Measurements from ENCODE around the gene CARHSP1.
A peak's percentile ranks its signal among the peaks of the same experiment; 100 is the strongest.
"Not testable (repeated sequence)": the region's sequence is repeated elsewhere in the genome, so short reads cannot be mapped to it uniquely, and the experiment has no call there.

The CARHSP1 gene

GRCh38 chr16:8868416-8869211 is at the start of gene CARHSP1:
Gene CARHSP1, minus strand, starts transcription at chr16:8869006. Its CDS starts 9,678 bp downstream, at chr16:8859328.
- DNase-seq (ENCODE audit: low read depth), result peak; percentile 97
- Histone ChIP-seq H3K27me3 (replicated peaks; ENCODE audit: control insufficient read depth, insufficient read depth, low read length) (no peaks in the 10 kb centered on the region), H3K36me3 (ENCODE audit: control insufficient read depth, insufficient read depth, low read length, severe bottlenecking) (no peaks in the 10 kb centered on the region), H3K9me3 (ENCODE audit: control insufficient read depth, low read length) (no peaks in the 10 kb centered on the region), H3K4me3 (ENCODE audit: low read length) (peak within 1 kb of the TSS; percentile 88), H3K4me1 (ENCODE audit: control insufficient read depth, insufficient read depth, low read length) (peaks cover 49% of the 10 kb centered on the region), H3K9ac (ENCODE audit: low read length) (peak within 1 kb of the TSS; percentile 95)

- H3K9ac ChIP-seq (ENCODE audit: low read length); H3K4me3 ChIP-seq (ENCODE audit: low read length); H3K27me3 ChIP-seq (replicated peaks; ENCODE audit: control insufficient read depth, insufficient read depth, low read length); H3K9me3 ChIP-seq (ENCODE audit: control insufficient read depth, low read length); DNase-seq (ENCODE audit: low read depth): not testable (repeated sequence)
- peaks cover 82% of the 10 kb centered on the region for H3K36me3 ChIP-seq (ENCODE audit: control insufficient read depth, insufficient read depth, low read length, severe bottlenecking)
- peaks cover 20% of the 10 kb centered on the region for H3K4me1 ChIP-seq (ENCODE audit: control insufficient read depth, insufficient read depth, low read length)
Measured at GRCh38 chr16:8917336-8917735, 48.5 kb upstream of the CARHSP1 start.

DNA sequence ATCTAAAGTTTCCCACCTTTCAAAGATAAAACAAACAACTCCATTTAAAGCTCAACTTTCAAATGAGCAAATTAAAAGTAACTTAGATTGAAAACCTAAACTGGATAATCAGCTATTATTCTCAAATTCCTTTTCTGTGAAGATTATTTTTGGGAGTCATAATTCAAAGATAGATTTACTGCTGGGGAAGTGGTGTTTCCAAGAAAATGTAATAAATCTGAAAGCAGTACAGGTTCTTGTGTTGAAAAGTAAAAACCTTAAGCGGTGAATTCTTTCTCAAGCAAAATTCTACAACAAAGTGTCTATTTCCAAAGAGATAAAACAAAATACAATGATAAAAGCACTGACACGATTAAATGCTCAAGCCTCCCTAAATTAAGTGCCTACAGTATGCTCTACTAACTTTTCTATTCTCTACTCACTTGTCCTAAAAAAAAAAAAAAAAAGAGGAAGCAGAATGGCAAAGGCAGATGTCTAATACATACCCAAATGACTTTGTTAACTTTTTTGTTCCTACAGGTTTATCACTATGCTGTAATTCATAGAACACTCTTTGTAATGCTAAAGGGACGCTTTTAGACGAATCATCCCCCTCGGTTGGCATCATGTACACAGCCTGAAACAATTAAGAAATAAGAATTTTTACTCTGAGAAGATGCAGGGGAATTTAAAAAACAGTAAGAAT is 47.9 kb upstream of the CARHSP1 start:
- peaks cover 82% of the 10 kb centered on the region for H3K36me3 ChIP-seq (ENCODE audit: control insufficient read depth, insufficient read depth, low read length, severe bottlenecking)
- H3K27me3 ChIP-seq (replicated peaks; ENCODE audit: control insufficient read depth, insufficient read depth, low read length), result no peaks in the 10 kb centered on the region
- no peak overlapping the region for H3K4me3 ChIP-seq (ENCODE audit: low read length)
- H3K9ac ChIP-seq (ENCODE audit: low read length), result no peak overlapping the region
- peaks cover 19% of the 10 kb centered on the region for H3K4me1 ChIP-seq (ENCODE audit: control insufficient read depth, insufficient read depth, low read length)
- no peaks in the 10 kb centered on the region for H3K9me3 ChIP-seq (ENCODE audit: control insufficient read depth, low read length)
- no peak for DNase-seq (ENCODE audit: low read depth)

- no peak for DNase-seq (ENCODE audit: low read depth)
- no peak overlapping the region for H3K4me3 ChIP-seq (ENCODE audit: low read length)
- H3K9me3 ChIP-seq (ENCODE audit: control insufficient read depth, low read length), result no peaks in the 10 kb centered on the region
- H3K36me3 ChIP-seq (ENCODE audit: control insufficient read depth, insufficient read depth, low read length, severe bottlenecking), result peaks cover 85% of the 10 kb centered on the region
- no peak overlapping the region for H3K9ac ChIP-seq (ENCODE audit: low read length)
- H3K4me1 ChIP-seq (ENCODE audit: control insufficient read depth, insufficient read depth, low read length), result peaks cover 11% of the 10 kb centered on the region
- no peaks in the 10 kb centered on the region for H3K27me3 ChIP-seq (replicated peaks; ENCODE audit: control insufficient read depth, insufficient read depth, low read length)
Measured at GRCh38 chr16:8915722-8916301, 47.0 kb upstream of the CARHSP1 start.

DNA sequence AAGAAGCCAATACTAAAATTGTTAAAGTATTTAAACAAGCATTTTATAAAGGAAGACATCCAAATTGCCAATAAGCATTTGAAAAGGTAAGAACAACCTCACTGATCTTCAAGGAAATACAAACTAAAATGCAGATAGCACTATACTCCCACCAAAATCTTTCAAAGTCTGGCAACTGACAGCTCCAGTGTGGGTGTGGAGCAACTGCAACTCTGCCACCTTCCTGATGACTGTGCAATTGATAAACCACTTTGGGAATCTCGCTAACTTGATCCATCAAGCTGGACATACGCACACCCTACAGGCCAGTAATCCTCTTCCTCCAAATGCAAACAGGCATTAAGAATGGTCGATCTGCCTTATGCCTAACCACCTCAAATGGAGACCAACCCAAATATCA is 45.3 kb upstream of the CARHSP1 start:
- peaks cover 89% of the 10 kb centered on the region for H3K36me3 ChIP-seq (ENCODE audit: control insufficient read depth, insufficient read depth, low read length, severe bottlenecking)
- no peak for DNase-seq (ENCODE audit: low read depth)
- no peak overlapping the region for H3K9ac ChIP-seq (ENCODE audit: low read length)
- no peaks in the 10 kb centered on the region for H3K9me3 ChIP-seq (ENCODE audit: control insufficient read depth, low read length)
- peaks cover under 1% of the 10 kb centered on the region for H3K4me1 ChIP-seq (ENCODE audit: control insufficient read depth, insufficient read depth, low read length)
- no peaks in the 10 kb centered on the region for H3K27me3 ChIP-seq (replicated peaks; ENCODE audit: control insufficient read depth, insufficient read depth, low read length)
- no peak overlapping the region for H3K4me3 ChIP-seq (ENCODE audit: low read length)

DNA sequence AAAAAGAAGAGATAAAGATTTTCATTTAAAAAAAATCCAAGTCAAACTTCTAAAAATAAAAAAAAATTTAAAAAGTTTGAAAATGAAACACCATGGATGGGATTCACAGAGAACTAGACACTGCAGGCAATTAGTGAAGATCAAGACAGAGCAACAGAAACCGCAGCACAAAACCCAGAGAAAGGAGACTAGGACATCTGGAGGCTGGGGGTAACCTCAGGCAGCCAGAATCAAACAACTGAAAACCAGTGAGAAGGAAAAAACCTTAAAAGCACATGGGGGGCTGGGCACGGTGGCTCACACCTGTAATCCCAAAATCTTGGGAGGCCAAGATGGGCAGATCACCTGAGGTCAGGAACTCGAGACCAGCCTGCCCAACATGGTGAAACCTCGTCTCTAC is 44.0 kb upstream of the CARHSP1 start:
- peaks cover 89% of the 10 kb centered on the region for H3K36me3 ChIP-seq (ENCODE audit: control insufficient read depth, insufficient read depth, low read length, severe bottlenecking)
- peaks cover 8% of the 10 kb centered on the region for H3K4me1 ChIP-seq (ENCODE audit: control insufficient read depth, insufficient read depth, low read length)
- no peaks in the 10 kb centered on the region for H3K9me3 ChIP-seq (ENCODE audit: control insufficient read depth, low read length)
- no peak overlapping the region for H3K9ac ChIP-seq (ENCODE audit: low read length)
- H3K27me3 ChIP-seq (replicated peaks; ENCODE audit: control insufficient read depth, insufficient read depth, low read length), result no peaks in the 10 kb centered on the region
- DNase-seq (ENCODE audit: low read depth), result no peak
- H3K4me3 ChIP-seq (ENCODE audit: low read length), result no peak overlapping the region

DNA sequence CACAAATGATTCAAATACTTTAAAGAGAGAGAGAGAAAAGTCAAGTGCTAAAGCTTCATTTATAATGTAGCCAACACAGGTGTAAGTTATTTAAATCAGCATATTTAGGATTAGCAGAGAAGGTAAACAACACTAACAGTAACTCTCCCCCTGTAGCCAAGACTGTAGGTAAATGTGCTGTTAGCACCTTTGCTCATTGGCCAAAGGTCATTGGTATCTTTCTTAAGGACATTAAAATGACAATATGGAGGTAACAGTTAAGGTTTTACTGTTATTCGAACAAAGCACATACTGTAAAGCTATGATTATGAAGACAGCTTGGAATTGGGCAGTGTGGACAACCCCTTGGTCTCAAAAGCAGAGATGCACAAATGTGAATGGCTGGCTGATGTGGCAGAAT is 42.0 kb upstream of the CARHSP1 start:
- Histone ChIP-seq H3K9ac (ENCODE audit: low read length) (no peak overlapping the region), H3K4me1 (ENCODE audit: control insufficient read depth, insufficient read depth, low read length) (peaks cover 20% of the 10 kb centered on the region), H3K36me3 (ENCODE audit: control insufficient read depth, insufficient read depth, low read length, severe bottlenecking) (peaks cover 90% of the 10 kb centered on the region), H3K27me3 (replicated peaks; ENCODE audit: control insufficient read depth, insufficient read depth, low read length) (no peaks in the 10 kb centered on the region), H3K9me3 (ENCODE audit: control insufficient read depth, low read length) (no peaks in the 10 kb centered on the region), H3K4me3 (ENCODE audit: low read length) (no peak overlapping the region)
- DNase-seq (ENCODE audit: low read depth), result no peak

DNA sequence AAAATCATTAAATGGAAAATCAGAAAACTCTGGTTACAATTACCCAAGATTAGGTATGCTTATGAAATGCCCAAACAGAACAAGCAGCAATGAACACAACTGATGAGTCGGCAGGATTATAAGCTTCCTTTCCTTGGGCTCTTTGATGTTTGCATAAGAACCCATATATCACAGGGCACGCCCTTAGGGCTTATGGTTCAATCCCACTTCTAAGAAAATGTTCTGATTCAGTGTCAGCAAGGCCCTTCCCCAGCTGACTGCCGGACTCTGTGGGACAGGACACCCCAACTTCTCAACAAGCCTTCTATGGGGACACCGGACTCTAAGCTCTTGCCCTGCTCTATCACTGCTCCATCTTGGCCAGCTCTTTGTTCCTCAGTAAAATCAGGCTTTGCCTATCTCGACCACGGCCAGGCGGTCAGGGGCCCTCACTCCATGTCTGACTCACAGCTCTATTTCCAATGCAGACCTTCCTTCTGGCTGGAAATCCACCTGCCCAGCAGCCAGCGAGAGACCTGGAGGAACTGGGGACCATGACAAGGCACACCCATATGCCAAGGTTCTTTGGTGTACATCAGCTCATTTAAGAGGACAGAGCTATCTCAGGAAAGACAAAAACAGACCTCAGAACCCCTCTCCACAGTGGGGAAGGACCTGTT is 40.1 kb upstream of the CARHSP1 start:
- Histone ChIP-seq H3K4me3 (ENCODE audit: low read length) (no peak overlapping the region), H3K36me3 (ENCODE audit: control insufficient read depth, insufficient read depth, low read length, severe bottlenecking) (peaks cover 87% of the 10 kb centered on the region)

DNA sequence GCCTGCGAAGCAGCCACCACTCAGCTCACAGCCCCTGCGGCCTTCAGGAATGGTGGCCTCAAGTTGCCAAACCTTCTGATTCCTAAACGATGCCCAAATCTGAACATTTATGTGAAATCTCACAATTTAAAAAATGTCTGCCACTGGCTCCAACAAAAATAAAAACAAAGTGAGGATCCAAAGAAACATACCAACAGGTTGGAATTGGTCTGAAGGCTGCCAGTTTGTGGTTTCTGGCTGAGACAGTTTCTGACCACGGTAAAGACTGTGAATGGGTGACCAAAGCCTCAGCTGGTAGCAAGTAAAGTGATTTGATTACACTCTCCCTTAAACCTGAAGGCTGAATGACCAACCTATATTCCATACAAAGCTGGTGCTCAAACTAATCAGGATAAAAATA is 38.3 kb upstream of the CARHSP1 start:
- DNase-seq (ENCODE audit: low read depth), result no peak
- peaks cover 91% of the 10 kb centered on the region for H3K36me3 ChIP-seq (ENCODE audit: control insufficient read depth, insufficient read depth, low read length, severe bottlenecking)
- no peaks in the 10 kb centered on the region for H3K9me3 ChIP-seq (ENCODE audit: control insufficient read depth, low read length)
- no peak overlapping the region for H3K9ac ChIP-seq (ENCODE audit: low read length)
- H3K27me3 ChIP-seq (replicated peaks; ENCODE audit: control insufficient read depth, insufficient read depth, low read length), result no peaks in the 10 kb centered on the region
- H3K4me1 ChIP-seq (ENCODE audit: control insufficient read depth, insufficient read depth, low read length), result peaks cover 20% of the 10 kb centered on the region
- no peak overlapping the region for H3K4me3 ChIP-seq (ENCODE audit: low read length)

More for the DNA sequence above, 40.1 kb upstream of the CARHSP1 start:
- no peaks in the 10 kb centered on the region for H3K27me3 ChIP-seq (replicated peaks; ENCODE audit: control insufficient read depth, insufficient read depth, low read length)
- H3K9me3 ChIP-seq (ENCODE audit: control insufficient read depth, low read length), result no peaks in the 10 kb centered on the region
- no peak overlapping the region for H3K9ac ChIP-seq (ENCODE audit: low read length)
- DNase-seq (ENCODE audit: low read depth), result no peak
- H3K4me1 ChIP-seq (ENCODE audit: control insufficient read depth, insufficient read depth, low read length), result peaks cover 20% of the 10 kb centered on the region

- no peaks in the 10 kb centered on the region for H3K9me3 ChIP-seq (ENCODE audit: control insufficient read depth, low read length)
- H3K9ac ChIP-seq (ENCODE audit: low read length), result peak overlapping the region; percentile 3
- peaks cover 91% of the 10 kb centered on the region for H3K36me3 ChIP-seq (ENCODE audit: control insufficient read depth, insufficient read depth, low read length, severe bottlenecking)
- H3K4me3 ChIP-seq (ENCODE audit: low read length), result no peak overlapping the region
- peaks cover 20% of the 10 kb centered on the region for H3K4me1 ChIP-seq (ENCODE audit: control insufficient read depth, insufficient read depth, low read length)
- H3K27me3 ChIP-seq (replicated peaks; ENCODE audit: control insufficient read depth, insufficient read depth, low read length), result no peaks in the 10 kb centered on the region
- no peak for DNase-seq (ENCODE audit: low read depth)
Measured at GRCh38 chr16:8905795-8906591, 37.2 kb upstream of the CARHSP1 start.

All from adipocyte (in vitro differentiated cells).